GM18909 (cell line): ENCODE measurements around the gene LSMEM2.
"Not testable (repeated sequence)": the region's sequence is repeated elsewhere in the genome, so short reads cannot be mapped to it uniquely, and the experiment has no call there.

Experiments used
- ATAC-seq: cut with Tn5 transposase; IDR thresholded peaks from one replicate; pipeline ENCODE4 v1.9.1; 2021; ENCODE audit warnings: mild to moderate bottlenecking; ENCODE audit not compliant: unreplicated experiment, poor library complexity

LSMEM2 gene

DNA sequence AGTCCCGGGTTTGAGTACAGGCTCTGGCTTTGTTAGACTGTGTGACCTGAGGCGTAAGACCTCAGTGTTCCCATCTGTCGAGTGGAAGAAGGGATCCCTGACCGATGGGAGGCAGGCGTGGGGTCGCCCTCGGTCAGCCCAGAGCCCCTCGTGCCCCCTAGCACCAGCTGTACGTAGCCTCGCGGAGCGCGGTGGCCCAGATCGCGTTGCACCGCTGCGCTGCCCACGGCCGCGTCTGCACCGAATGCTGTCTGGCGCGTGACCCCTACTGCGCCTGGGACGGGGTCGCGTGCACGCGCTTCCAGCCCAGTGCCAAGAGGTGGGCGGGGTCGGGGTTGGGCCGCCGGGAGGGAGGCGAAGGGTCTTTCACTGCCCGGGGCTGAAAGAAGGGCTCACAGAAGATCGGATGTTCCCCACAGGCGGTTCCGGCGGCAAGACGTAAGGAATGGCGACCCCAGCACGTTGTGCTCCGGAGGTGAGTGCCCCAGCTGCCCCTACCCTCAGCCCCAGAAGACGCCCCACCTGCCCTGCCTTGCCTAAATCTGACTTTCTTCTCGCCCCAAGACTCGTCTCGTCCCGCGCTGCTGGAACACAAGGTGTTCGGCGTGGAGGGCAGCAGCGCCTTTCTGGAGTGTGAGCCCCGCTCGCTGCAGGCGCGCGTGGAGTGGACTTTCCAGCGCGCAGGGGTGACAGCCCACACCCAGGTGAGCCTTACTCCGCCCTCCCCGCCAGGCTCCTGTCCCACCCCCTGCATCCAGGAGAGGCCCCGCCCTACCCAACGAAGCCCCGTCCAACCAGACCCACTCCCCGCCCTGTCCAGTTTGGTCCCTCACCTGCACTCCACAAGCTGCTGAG lies 3.5 kb upstream of the LSMEM2 start:
- ATAC-seq: no peak

DNA sequence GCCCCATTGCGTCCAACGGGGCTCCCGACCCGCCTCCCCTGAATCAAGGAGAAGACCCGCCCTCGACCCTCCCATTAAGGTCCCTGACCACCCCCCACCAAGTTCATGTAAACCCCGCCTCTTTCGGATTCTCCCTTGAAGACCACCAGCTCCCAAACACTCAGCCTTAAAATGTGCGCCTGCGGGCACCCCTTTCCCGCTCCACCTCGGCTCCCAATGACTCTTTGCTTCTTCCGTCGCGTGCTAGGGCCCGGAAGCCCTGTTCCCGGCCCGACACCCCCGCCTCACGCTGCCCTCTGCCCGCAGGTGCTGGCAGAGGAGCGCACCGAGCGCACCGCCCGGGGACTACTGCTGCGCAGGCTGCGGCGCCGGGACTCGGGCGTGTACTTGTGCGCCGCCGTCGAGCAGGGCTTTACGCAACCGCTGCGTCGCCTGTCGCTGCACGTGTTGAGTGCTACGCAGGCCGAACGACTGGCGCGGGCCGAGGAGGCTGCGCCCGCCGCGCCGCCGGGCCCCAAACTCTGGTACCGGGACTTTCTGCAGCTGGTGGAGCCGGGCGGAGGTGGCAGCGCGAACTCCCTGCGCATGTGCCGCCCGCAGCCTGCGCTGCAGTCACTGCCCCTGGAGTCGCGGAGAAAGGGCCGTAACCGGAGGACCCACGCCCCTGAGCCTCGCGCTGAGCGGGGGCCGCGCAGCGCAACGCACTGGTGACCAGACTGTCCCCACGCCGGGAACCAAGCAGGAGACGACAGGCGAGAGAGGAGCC lies 2.7 kb upstream of the LSMEM2 start:
- ATAC-seq: no peak

DNA sequence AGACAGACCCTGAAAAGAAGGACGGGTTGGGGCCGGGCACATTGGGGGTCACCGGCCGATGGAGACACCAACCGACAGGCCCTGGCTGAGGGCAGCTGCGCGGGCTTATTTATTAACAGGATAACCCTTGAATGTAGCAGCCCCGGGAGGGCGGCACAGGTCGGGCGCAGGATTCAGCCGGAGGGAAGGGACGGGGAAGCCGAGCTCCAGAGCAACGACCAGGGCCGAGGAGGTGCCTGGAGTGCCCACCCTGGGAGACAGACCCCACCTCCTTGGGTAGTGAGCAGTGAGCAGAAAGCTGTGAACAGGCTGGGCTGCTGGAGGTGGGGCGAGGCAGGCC lies 2.2 kb upstream of the LSMEM2 start:
- ATAC-seq: no peak

DNA sequence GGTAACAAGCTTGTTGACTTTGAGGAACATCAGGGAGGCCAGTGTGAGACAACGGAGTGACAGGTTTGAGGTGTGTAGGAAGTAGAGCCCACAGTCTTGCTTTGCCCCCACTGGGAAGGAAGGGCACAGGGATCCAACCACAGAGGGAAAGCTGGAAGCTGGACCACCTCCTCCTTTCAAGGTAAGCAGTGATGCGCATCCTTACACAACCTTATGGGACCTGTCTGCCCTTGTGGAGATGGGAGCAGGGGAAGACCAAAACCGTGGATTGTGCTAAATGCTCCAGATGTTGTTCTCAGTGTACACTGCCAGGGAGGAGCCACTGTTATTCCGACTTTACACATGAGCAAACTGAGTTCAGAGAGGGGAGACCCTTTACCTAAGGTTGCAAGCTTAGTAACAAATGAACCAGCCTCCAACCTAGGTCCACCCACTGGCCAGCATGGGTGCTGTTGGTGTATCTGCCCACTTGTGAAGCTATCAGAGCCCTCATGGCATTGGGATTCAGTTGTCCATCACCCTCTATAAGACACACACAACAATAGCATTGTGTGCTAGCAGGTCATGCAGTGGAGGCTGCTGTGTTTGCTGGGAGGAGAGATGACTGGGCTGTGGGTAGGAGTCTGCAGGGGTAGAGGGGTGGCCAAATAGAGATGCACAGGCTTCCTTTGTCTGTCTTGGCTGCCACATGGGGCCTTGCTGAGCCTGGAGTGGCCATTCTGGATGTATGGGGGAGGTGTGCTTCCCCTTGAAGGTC lies 586 bp upstream of the LSMEM2 start:
- ATAC-seq: no peak

DNA sequence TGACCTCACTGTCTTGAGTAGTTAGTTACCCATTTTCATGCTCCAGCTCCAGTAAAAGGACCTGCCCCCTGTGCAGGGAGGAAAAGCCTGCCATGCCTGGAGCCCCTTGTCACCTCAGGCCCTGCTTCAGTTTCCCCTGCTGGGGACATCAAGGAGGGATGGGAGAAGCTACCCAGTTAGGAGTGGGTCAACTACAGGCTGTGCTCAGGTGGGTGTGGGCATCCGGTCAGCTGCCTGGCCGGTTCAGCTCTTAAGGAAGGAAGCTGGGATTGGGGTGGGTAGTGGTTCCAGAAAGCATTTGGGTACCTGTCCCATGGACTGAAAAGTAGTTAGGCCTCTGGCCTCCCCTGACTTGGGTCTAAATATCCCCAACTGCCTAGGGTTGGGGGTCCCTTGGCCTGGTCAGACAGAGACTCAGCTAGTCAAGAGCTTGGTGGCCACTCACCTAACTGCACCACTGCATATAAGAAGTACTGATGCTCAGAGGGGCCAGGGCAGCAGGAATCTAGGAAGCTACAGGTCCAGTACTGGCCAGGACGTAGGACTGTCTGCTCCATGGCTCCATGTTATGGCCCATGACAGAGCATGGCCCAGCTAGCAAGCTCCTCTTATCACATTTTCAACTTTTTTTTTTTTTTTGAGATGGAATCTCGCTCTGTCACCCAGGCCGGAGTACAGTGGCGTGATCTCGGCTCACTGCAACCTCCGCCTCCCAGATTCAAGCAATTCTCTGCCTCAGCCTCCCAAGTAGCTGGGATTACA lies 549 bp downstream of the LSMEM2 start:
- ATAC-seq: no peak

DNA sequence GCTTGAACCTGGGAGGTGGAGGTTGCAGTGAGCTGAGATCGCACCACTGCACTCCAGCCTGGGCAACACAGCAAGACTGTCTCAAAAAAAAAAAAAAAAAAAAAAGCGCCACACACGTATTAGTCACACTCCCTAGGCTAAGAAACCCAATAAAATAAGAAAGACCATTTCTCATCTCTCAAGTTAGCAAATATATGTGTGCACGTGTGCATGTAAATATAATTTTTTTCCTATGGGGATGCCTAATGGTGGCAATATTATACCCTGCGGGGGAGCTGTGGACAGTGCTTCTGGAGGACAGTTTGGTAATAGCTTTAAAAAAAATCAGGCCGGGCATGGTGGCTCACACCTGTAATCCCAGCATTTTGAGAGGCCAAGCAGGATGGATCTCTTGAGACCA lies 5.2 kb downstream of the LSMEM2 start:
- ATAC-seq: not testable (repeated sequence)

DNA sequence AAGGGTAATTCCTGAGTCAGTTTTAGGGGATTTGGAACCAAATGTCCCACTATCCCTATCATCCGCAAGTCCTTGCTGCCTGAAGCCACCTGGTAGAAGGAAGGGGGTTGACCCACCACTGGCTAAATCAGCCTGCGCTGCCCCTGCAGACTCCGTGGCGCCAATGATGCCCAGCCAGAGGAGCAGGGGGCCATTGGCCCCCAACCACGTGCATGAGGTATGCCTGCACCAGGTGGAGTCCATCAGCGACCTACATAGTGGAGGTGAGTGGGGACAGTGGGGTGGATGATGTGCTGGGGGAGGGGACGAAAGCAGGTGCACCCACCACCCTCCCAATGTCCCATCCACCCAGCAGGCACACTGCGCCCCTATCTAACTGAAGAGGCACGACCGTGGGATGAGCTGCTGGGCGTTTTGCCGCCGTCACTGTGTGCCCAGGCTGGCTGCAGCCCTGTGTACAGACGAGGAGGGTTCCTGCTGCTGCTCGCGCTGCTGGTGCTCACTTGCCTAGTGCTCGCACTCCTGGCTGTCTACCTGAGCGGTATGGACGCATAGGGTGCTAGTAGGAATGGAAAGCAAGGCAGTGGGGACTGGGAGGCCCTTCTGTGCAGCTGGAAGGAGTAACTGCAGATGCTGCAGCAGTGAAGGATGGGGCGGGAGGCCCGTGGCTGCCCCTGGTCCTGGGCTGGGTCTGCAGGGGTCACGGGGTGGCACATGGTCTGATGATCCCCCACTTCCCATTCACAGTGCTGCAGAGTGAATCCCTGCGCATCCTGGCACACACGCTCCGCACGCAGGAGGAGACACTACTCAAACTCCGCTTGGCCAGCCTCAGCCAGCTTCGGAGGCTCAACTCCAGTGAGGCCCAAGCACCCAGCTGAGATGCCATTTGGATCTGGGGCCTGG lies 7.7 kb downstream of the LSMEM2 start:
- no peak for ATAC-seq

DNA sequence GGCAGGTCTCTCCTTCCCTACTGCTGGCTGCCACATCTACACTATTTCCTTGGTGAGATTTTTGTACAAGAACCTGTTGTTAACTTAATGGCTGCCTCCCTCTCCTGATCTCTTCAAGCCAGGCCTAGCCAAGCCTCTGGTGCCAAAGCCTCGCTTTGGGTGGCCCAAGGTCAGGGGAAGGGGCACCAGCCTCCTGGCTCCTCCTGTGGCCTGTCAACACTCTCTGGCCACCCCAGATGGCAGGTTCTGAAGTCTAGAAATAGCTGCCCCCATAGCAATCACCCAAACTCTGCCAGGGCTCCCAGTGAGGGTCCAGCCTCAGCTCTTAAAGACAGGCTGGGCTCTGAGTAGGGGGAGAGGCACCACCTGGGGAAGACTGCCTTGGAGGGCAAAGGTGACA lies 8.4 kb downstream of the LSMEM2 start:
- ATAC-seq: no peak

DNA sequence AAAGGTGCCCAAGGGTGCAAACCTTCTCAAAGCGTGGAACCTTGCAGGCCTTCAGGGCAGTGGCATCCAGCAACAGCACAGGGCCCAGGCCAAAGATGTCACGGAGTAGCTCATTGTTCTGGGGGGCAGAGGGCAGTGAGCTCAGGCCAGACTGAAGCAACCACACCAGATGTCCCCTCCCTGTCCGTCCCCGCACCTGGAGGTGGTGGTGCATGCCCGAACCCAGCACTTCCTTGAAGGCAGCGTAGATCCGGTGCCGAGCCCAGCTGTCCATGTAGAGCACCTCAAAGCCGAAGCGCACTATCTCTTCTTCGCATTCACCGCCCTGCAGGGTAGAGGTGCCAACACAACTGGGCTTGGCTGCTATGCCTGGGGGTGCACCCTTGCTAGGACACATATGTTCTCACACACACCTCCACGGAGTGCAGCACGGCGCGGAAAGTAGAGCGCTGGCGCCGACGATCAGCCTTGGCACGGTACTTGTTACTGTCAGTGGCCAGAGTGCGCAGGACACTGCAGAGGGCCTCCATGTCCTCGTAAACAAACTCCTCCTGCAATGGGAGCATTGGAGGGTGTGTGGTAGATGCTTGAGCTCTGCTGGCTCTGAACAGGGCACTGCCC lies 9.6 kb downstream of the LSMEM2 start:
- ATAC-seq: no peak

DNA sequence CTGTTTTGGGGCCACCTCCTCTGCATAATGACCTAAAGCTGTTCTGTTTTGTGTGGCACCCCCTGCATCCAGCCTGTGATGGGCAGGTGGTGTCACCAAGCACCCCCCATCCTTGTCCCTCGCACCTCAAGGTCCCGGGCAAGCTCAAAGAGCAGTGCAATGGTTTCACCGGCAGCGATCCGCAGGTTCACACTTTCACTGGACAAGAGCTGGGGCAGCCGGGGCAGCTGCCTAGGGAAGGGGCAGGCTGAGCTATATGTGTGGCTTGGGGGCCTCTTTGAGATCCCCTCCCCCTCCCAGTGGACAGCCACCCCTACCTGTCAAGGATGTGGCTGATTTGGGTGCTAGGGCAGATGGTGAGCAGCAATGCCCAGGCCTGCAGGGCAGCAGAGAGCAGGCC lies 10.2 kb downstream of the LSMEM2 start:
- no peak for ATAC-seq

DNA sequence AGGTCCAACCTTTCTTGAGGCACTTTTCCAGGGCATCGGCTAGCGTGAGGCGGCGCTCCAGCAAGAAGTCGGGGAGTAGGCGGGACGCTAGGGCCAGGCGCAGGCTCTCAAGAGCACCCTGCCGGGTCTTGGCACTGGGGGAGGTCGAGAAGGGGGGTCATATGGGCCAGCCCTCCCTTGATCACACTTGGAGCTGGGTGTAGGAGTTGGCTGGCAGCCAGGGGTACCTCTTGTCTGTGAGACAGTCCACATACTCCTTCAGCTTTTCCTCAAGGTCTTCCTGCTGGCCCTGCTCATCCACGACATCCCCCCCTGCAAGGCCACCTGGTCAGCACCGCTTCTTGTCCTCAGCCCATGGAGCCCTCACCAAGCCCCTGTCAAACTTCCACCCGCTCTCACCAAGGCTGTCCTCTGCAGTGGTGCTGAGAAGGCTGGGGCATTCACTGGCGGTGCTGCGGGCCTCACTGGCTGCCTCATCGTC lies 11.3 kb downstream of the LSMEM2 start:
- ATAC-seq: no peak

DNA sequence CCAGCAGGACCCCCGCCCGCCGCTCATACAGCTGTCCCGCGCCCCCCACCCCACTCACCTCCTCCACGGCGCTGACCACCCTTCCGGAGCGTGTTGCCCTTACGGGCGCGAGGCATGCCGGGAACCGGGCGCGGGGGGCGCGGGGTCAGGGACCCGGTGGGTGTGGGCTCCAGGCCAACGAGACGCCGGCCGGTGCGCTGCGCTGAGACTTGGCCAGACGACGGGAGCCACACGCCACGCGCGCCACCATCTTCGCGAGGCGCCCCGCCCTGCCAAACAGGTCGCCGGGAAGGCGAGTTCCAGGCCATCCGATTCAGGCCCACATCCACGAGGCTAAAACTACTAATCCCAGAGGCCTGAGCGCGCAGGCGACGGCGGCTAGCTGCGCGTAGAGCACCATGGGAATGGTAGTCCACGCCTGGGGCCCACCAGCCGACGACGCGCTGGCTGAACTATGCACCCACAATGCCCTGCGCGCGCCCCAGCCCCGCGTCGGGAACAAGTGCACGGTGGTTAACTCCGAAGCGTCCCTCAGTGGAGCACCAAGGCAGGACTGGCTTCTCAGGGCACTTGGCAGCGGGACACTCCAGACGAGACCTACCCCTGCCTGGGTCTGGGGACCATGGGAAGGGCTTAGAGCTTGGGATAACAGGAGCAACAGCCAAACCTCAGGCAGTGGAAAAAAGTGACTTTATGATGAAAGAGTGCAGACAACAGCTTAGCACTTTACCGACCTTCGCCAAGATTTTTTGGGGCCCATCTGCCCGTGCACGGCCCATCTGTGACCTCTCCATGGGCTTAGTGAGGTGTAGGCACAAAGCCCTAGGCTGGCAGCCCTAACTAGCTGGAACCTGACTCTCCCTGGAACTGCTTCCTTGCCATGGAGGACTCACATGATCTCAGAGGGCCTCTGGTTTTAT lies 13.5 kb downstream of the LSMEM2 start, which contains the start of gene IFRD2:
IFRD2 (minus strand) TSS at position 271 of the 920 bp plus-strand sequence; CDS start at position 116, 155 bp downstream.
- peak; percentile 95 for ATAC-seq

DNA sequence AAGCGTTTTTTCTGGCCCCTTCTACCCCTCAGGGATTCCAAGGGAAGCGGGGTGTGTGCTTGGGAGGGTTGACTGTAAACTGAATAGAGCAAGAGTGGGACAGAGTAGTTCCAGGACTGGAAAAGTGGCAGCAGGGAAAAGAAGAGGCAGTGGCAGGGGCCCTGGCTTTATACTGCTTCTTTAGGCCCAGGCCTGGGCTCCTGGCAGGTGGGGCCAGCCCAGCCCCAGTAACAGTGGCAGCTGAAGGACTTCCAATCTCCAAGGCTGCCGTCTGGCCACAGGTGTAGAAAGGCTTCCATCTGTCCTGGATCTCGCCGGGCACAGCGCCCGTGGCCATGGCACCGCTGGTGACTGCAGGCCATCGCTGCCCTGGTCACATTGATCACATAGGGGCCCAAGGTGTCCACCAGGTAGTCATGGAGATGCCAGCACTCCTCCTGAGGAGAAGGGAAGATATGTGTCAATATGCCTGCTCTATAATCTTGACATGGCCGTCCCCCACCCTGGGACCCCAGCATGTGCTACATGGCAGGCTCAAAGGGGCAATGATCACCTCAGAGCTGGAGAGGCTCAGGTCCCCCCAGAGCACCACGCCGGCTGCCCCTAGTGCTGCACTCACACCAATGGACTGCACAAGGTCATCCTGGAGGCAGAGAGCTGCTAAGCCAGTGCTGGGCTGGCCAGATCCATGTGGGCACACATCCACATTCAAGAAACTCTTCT lies 14.4 kb downstream of the LSMEM2 start:
- no peak for ATAC-seq

DNA sequence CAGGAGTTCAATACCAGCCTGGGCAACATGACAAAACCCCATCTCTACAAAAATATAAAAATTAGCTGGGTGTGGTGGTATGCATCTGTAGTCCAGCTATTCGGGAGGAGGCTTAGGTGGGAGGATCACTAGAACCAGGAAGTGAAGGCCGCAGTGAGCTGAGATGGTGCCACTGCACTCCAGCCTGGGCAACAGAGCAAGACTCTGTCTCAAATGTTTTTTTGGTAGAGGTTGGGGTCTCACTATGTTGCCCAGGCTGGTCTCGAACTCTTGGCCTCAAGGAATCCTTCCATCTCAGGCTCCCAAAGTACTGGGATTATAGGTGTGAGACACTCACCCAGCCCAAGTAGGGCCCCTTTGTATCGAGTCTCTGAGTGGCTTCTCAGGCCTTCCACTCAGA lies 15.2 kb downstream of the LSMEM2 start:
- no peak for ATAC-seq

DNA sequence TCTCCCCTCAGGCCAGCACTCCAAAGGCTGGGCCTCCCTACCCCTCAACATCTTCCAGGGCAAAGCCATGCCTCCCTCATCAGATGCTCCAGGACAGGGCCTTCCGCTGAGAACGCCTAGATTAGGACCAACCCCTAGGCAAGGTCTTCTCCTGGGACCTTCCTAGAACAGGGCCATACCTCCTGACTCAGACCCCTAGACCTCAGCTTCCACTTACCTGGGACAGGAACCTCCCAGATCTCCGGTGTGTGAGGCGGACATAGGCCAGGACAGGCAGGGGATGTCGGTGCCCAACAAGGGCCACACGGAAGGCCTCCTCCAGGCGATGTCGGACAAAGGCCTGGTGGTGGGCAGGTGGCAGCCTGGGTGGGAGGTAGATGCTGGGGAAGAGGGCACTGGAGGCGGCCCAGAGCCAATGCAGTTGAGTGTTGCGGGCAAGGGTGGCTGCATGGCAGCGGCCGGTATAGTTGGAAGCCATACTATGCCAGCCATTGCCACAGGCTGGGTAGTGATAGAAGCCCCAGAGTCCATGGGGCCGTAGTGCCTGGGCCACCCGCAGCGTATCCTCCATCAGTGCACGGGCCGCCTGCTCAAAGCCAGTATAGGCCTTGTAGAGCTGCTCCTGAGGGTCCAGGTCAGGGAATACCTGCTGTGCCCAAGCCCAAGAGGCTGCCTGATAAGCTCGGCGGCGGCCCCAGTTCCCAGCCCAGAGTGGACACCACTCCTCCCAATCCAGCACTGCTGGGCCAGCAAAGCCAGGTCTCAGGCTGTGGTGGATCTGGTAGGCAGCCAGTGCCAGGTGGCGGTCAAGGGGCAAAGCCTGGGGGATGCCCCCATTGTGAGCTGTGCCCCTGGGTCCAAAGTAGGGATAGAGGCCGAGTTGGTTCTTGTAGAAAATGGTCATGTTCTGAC lies 15.9 kb downstream of the LSMEM2 start:
- ATAC-seq: no peak
